Forelimb muscle (tissue), 1 donor: ENCODE data around the gene SLC6A17. TPM values are rescaled to one million over a fixed set of nuclear protein-coding genes. Genes with fewer than 3 reads are reported as not detected.

Source experiments
- DNase-seq: peaks from one replicate; pipeline ENCODE4 v3.0.0-alpha.2; 2013; ENCODE audit warnings: low read depth
- polyA plus RNA-seq: library from polyadenylated mRNA; unstranded; fragments of 120-200 nt; gene quantifications from one replicate; pipeline ENCODE4 v1.2.1, GENCODE V29; 2013; ENCODE audit not compliant: insufficient read length

The SLC6A17 gene
- polyA plus RNA-seq, 1 donor: 0.25 TPM

GRCh38 chr1:110220324-110220723 is 70.0 kb downstream of the SLC6A17 start:
- DNase-seq: no peak

DNA sequence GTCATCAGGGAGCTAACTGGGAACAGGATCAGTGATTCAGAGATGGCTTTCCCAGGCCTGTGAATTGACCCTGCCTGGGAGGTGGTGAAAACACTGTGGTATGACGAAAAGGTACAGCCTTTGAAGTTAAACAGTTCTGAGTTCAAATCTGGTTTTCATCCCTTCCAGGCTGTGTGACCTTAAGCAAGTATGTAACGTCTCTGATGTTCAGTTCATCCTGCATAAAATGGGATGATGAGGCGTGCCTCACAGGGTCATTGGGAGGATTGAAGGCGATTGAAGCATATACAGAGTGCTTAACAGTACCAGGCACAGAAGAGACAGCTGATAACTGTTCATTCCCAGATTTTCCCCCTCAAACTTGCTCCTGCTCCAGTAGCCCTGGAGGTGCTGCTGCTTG is 70.8 kb downstream of the SLC6A17 start:
- DNase-seq: no peak

GRCh38 chr1:110223127-110223526 is 72.8 kb downstream of the SLC6A17 start:
- no peak for DNase-seq

GRCh38 chr1:110223581-110223980 is 73.3 kb downstream of the SLC6A17 start:
- no peak for DNase-seq

GRCh38 chr1:110224240-110224995 is 74.1 kb downstream of the SLC6A17 start:
- no peak for DNase-seq

DNA sequence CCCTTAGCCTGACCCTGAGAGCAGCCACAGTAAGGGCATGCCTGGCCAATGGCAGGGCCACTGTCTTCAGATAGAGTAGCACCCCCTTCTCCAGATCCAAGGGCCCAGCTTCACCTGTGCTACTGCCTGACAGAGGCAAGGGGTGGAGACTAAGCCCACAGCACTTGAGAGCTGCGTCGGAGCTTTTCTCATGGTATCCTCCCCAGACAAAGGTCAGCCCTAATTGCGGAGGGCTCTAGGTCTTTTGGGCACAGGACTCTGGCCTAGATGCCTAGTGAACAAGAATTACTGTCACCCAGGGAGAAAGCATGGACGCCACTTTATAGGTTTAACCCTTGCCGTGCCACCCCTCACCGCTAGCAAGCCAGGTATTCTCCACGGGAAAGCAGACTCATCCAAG is 74.9 kb downstream of the SLC6A17 start:
- no peak for DNase-seq

- no peak for DNase-seq
Measured at GRCh38 chr1:110225756-110226404, 75.6 kb downstream of the SLC6A17 start.

- no peak for DNase-seq
Measured at GRCh38 chr1:110227774-110228173, 77.5 kb downstream of the SLC6A17 start.

DNA sequence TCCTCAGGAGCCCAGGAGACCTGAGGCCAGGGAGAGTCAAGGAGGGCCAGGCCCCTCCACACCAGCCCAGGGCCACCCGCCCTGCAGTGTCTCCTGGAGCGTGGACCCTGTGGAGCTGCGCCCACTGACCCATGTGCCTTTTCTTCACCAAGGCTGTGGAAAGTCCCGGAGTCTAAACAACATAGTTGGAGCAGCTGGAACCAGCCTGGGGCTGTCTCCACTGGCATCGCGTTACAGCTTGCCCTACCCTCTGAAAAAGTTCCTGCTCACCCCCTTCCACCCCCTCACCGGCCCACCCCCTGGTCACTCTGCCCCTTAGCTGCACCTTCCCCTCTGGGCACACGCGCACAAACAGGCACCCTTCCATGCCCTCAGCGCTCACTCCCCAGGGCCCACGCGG is 78.1 kb downstream of the SLC6A17 start:
- no peak for DNase-seq

DNA sequence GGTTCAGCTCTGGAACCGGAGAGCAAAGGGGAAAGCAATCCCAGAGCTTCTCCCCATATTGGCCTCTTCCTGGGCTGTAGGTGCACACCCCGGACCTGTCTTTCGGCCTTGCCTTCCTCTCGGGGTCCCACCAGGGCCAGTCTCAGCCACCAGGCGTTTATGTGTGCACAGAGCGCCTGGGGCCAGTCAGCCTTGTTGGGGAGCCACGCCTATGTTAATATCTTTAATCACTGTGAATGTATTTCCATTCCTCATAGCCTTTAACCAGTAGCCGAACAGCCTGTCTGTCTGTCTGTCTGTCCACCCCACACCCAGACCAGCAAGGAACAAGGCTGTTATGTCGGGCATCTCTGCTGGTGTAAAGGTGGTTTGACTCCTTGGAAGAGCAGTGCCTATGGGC is 78.6 kb downstream of the SLC6A17 start:
- DNase-seq: no peak

- DNase-seq: no peak
Measured at GRCh38 chr1:110229348-110230001, 79.2 kb downstream of the SLC6A17 start.

DNA sequence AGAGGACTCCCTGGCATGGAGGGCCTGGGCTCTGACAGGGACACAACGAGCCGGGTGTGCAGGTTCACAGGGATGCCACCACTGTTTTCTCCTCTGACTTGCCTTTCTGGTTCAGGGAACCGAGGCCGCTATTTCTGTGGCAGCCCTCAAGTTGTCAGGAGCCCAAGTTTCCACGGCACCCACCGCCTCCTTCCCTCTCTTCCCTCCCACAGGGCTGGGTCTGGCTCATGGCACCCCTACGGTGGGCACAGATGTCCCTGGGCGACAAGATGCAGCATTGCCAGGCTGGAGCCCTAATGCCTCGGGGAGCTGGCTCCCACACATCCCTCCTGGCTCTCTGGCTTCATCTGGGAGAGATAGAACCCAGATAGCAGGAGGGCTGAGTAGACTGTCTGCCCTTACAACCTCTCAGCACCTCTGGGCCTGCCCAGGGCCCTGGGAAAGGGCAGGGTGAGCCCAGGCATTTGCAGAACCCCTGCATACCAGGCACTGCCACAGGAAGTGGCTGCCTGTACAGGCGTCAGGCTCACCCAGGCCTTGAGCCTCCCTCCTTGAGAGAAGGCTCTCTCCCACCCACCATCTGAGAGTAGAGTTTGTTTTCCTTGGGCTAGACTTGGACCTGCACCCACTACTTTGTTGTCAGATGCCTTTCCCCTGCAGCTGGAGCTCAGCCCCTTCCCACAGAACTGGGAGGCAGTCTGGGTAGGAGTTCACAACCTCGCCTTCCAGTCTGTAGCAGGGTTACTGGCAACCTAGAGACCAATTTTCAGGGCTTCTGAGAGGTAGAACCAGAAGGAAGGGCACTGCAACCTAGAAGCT is 80.3 kb downstream of the SLC6A17 start:
- DNase-seq: no peak

- no peak for DNase-seq
Measured at GRCh38 chr1:110233861-110234260, 83.6 kb downstream of the SLC6A17 start.

DNA sequence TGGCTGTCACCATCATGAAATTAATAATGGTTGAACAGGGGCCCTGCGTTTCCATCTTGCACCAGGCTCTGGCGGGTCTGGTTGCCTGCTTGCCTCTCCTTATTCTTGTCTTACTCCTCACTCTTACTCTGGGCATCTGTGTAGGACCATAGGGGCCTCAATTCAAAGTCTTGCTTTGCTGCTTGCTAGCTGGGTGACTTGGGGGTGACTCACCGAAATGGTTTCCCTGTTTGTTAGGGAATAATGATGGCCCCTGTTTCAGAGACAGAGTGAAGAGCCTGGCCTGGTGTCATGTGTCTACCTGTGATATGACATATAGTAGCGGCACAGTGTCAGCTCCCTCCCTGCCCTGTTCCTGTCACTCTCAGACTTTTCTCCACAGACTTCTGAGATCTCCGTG is 84.4 kb downstream of the SLC6A17 start:
- no peak for DNase-seq

- no peak for DNase-seq
Measured at GRCh38 chr1:110235181-110235833, 85.0 kb downstream of the SLC6A17 start.

GRCh38 chr1:110235834-110236682 is 85.8 kb downstream of the SLC6A17 start:
- no peak for DNase-seq

- DNase-seq: no peak
Measured at GRCh38 chr1:110237386-110238152, 87.3 kb downstream of the SLC6A17 start.

GRCh38 chr1:110239441-110240430 is 89.4 kb downstream of the SLC6A17 start:
- DNase-seq: no peak
